GM18498 (cell line): ENCODE measurements around the gene EIPR1.

Source experiments
- ATAC-seq: cut with Tn5 transposase; IDR thresholded peaks from one replicate; pipeline ENCODE4 v1.9.1; 2021; ENCODE audit warnings: mild to moderate bottlenecking, moderate library complexity; ENCODE audit not compliant: unreplicated experiment

The EIPR1 gene

GRCh38 chr2:3325458-3326181 lies 52.0 kb downstream of the EIPR1 start:
- no peak for ATAC-seq

DNA sequence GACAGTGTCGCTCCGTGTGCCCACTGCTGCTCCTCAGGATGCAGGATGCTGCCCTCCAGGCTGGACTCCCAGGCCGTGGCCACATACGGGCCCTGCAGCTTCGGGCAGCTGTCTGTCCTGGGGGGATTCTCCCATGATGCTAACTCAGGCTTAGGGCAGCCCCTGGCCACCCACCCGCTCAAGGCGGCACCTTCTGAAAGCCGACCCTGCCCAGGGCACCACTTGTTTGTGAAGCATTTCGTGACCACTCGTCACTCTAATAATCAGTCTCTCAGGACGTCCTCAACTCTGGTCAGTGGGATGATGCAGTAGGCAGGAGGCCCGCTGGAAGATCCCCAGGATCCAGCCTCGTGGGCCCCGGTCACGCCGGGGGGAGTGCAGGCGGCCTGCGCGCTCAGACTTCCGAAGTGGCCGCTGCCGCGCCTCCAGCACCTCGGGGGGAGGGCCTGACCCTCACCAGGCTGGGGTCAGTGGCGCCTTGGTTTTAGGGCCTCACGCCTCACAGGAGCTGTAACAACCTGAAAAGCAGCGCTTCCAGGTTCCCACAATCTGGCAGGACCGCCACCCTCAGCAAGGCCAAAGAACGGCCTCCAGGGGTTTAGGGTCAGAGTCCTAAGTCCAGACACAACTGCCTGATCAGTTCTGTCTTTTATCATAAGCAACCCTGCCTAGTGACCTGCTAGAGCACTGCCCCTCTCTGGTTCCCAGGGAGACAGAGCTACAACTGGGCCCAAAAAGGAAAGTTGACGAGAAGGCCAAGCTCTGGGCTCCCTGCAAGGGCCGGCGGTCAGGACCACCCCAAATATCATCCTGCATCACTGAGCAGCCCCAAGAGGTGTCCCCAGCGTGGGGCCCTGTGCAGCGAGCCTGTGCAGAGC lies 53.0 kb downstream of the EIPR1 start:
- no peak for ATAC-seq

- no peak for ATAC-seq
Observed at GRCh38 chr2:3324036-3324386, 53.6 kb downstream of the EIPR1 start.

DNA sequence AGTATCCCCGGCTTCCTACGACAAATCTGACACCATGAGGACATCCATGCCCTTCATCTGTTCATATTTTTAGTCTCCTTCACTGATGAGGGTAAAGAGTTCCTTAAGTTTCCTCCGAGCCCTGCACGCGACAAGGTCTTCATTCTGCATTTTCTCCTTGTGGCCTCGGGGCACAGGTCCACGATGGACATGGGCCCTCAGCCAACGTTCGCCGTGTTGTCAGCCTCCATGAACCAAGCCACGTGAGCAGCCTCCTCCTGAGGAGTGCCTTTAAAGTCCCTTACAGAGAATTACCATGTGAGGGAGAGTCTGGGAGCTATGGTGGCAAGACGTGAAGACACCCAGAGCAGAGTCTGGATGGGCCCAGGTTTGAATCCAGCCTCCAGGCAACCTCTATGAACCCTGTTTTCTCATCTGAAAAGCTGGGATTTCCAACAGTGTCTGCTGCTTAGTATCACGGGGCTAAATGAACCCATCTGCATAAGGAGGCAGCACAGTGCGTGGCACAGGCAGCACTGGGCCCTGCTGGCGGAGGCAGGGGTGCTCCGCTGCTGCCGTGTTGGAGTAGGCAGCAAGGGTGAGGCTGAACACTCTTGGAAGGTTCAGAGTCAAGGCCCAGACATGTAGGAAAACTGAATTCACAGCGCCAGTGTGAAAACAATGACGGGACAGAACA lies 54.1 kb downstream of the EIPR1 start:
- no peak for ATAC-seq

DNA sequence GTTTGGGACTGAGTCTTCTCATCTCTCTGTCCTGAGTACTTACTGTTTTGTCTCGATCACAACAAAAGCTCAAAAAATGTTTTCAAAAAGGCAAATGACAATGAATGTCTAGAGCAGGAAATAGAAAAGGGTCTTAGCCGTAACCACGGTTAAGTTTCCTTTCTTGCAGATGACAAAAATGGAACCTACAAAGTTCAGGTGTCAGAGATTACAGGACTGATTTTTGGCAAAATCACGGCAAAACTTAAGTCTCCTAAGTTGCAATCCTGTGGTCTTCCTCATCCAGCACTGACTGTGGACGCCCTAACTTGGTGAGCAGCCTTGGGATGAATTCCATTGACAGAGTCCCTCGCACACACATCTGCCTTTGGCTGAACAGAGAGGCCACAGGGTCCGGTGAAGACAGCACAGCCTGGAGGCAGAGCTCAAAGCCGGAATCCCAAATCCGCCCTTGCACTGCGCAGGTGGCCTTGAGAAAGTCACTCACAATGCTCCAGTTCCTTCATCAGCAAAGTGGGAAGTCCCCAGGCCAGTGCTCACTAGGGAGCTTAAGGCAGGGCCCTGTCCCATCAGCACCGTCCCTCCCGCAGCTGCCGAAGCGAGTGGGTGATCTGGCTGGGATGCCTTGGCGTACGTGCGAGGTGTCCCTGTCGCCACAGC lies 55.2 kb downstream of the EIPR1 start:
- no peak for ATAC-seq

DNA sequence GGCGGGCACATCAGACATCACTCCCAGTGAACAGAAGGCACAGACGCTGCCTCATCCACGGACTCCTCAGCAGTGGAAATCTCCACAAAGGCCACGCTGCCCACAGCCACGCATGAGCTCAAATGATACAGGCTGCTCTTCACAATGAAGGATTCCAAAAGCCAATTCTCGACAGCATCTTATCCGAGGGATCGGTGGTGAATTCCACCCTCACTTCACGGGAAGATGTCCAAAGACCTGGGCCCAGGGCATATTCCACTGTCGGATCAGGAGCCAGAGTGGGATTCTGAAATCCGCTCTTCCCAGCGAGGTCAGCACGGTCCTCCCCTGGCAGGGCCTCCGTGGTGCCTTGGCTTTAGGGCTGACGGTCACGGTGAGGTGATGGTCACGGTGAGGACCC lies 55.8 kb downstream of the EIPR1 start:
- no peak for ATAC-seq

GRCh38 chr2:3320910-3321605 lies 56.6 kb downstream of the EIPR1 start:
- no peak for ATAC-seq

DNA sequence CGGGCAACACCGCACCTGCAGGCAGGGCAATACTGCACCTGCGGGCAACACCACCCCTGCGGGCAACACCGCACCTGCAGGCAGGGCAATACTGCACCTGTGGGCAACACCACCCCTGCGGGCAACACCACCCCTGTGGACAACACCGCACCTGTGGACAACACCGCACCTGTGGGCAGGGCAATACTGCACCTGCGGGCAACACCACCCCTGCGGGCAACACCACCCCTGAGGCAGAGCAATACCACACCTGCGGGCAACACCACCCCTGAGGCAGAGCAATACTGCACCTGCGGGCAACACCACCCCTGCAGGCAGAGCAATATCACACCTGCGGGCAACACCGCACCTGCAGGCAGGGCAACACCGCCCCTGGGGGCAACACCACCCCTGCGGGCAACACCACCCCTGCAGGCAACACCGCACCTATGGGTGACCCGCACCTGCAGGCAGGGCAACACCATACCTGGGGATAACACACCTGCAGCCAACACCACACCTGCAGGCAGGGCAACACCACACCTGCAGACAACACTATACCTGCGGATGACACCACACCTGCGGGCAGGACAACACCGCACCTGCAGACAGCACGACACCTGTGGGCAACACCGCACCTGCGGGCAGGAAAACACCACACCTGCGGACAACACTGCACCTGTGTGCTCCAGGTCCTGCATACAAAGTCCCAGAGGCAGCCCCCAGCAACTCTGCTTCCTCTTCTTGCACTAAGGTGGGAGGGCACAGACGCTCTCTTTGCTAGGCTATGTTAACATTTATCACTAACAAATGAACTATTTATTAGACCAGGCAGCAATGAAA lies 57.7 kb downstream of the EIPR1 start:
- ATAC-seq, result no peak

DNA sequence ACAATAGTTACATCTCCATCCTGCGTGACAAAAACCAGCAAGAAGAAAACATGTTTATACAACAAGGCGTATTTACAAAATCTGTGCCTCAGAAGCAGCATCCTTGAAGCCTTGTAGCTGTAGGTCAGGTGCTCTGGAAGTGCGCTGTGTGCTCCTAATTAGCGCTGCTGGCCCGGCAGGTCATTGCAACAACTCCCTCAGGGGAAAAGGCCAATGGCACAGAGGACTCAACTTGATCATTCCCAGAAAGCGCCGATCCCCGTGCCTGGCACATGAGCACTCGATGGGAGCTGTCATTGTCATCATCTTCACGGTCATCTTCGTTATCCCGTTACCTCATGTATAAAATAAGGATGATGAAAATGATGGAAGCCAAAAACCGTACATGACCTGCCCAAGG lies 58.5 kb downstream of the EIPR1 start:
- no peak for ATAC-seq

GRCh38 chr2:3317871-3318590 lies 59.6 kb downstream of the EIPR1 start:
- ATAC-seq, result no peak

GRCh38 chr2:3317277-3317685 lies 60.3 kb downstream of the EIPR1 start:
- no peak for ATAC-seq

GRCh38 chr2:3316456-3317276 lies 61.0 kb downstream of the EIPR1 start:
- no peak for ATAC-seq

DNA sequence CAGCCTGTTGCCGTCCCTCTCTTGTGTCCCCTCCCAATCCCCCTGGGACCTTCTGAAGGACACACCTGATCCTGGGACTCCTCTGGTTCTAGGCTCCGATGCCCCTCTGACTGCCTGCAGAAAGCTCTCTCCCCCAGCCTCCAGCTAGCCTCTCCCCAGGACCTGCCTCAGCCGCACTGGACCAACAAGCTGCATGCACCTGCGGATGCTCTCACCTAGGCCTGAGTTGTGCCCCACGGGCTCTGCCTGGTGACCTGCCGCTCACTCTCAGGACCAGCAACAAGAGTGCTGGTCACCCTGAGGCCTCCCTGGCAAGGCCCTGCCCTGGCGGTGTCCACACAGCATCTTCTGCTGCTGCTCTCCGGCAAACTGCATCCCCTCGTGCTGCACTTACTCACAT lies 63.0 kb downstream of the EIPR1 start:
- ATAC-seq, result no peak

DNA sequence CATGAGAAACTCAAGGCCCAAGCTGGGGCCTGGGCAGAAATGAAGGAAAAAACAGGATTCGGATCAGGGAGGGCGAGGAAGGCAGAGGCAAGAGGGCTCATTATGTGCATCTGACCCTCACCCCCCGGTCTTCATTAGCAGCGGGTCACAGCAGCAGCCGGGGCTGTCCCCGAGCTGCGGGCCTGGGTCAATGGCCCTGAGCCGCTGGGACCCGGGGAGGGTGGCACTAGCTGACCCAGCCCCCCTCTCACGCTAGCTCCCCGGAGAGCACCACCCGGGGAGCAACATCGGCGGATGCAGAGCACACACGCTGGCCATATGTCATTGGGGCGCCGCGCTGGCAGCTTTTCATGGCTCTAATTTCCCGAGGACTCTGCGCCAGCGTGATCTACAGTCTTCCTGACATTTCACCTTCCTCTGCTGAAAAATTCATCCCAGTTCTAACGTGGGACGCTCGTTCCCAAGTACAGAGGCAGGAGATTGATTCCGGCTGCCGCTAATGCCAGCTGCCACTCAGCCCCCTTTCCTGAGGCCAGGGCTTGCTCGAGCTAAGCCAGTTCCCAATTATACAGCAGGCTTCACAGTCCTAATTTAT lies 63.7 kb downstream of the EIPR1 start:
- ATAC-seq, result no peak

DNA sequence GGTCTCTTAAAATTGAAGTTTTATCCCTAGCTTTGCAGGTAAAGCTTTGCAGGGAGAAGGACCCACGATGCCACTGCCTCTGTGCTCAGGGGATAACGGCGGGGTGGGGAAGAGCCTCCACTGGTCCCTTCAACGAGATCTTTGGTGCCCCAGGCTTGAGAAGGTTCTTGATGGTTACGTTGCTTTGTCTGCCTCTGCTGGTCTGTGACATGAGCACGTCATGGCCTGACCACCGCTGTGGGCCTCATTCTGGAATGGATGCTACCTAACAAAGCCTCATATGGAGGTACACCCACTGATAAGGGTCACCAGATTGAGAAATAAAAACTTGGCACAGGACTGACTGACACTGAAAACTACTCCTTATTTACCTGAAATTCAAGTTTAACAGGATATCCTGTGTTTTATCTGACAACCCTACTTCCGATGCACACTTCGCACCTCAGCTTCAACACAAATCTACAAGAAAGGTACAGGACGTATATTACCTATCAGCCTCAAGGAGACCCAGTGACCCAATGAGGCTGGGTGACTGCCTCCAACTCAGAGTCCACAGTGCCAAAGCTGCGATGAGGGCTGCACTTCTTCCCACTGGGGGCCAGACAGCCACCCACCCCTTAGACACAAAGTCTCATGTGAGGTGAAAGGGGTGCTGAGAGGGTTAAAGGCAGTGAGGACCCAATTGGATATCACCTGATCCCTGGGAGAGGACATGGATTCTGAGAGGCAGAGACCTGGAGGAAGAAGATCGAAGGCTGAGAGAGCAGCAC lies 64.9 kb downstream of the EIPR1 start:
- ATAC-seq, result no peak

DNA sequence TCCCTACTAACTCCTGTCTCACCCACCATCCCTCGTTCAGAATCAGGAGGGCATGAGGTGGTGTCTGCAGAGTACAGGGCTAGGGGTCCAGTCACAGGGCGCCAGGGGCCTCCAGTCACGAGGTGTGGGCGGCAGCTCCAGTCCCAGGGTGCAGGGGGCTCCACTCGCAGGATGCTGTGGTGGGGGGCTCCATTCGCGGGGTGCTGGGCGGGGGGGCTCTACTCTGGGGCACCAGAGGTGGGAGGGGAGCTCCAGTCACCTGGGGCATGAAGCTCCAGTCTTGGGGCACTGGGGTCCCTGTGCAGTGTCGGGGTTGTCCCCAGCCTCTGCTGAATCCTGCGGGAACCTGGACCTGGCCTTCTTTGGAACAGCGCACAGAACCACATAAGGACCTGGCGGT lies 66.0 kb downstream of the EIPR1 start:
- ATAC-seq, result no peak
